GM23338 (cell line): Measurements from ENCODE around the gene TAGLN2. TPM values are rescaled to one million over a fixed set of nuclear protein-coding genes. Genes with fewer than 3 reads are reported as not detected.

ENCODE experiments used
- ATAC-seq: fragments of 200-7000 bp; cut with Tn5 transposase; 3 replicates; pipeline ENCODE4 v1.9.1; 2020
- DNase-seq: peaks from one replicate; pipeline ENCODE4 v3.0.0-alpha.2; 2015; ENCODE audit warnings: low spot score
- H2AFZ ChIP-seq: fragments of 200-600 bp; sonication (generic); 2 replicates; pipeline ENCODE4 v1.8.0; 2016; ENCODE audit warnings: antibody characterized with exemption, mild to moderate bottlenecking, moderate library complexity
- H3F3A ChIP-seq: fragments of 200-600 bp; sonication (generic); replicated peaks from 2 replicates; pipeline ENCODE4 v1.8.0; 2017; ENCODE audit warnings: antibody characterized with exemption, mixed run types, low read depth
- H3K27ac ChIP-seq: fragments of 200-600 bp; sonication (generic); 2 replicates; pipeline ENCODE4 v1.6.1; 2016; ENCODE audit warnings: low read depth
- H3K27me3 ChIP-seq: fragments of 200-600 bp; sonication (generic); 2 replicates; pipeline ENCODE4 v1.8.0; 2016; ENCODE audit warnings: mild to moderate bottlenecking, mixed run types, moderate library complexity; ENCODE audit not compliant: insufficient read depth
- H3K36me3 ChIP-seq: fragments of 200-600 bp; sonication (generic); 2 replicates; pipeline ENCODE4 v1.8.0; 2016; ENCODE audit warnings: mild to moderate bottlenecking; ENCODE audit not compliant: insufficient read depth
- H3K4me1 ChIP-seq: fragments of 200-600 bp; sonication (generic); 2 replicates; pipeline ENCODE4 v1.8.0; 2016; ENCODE audit warnings: mild to moderate bottlenecking, moderate library complexity; ENCODE audit not compliant: insufficient read depth
- H3K4me2 ChIP-seq: fragments of 200-600 bp; sonication (generic); 2 replicates; pipeline ENCODE4 v1.7.1; 2017; ENCODE audit warnings: mixed run types
- H3K4me3 ChIP-seq: fragments of 200-600 bp; sonication (generic); 2 replicates; pipeline ENCODE4 v1.6.1; 2016; ENCODE audit warnings: mixed run types
- H3K79me2 ChIP-seq: fragments of 200-600 bp; sonication (generic); replicated peaks from 2 replicates; pipeline ENCODE4 v1.8.0; 2017; ENCODE audit warnings: mild to moderate bottlenecking; ENCODE audit not compliant: insufficient read depth
- H3K9me2 ChIP-seq: fragments of 200-600 bp; sonication (generic); 2 replicates; pipeline ENCODE4 v1.8.0; 2017; ENCODE audit not compliant: insufficient read depth
- H4K20me1 ChIP-seq: fragments of 200-600 bp; sonication (generic); replicated peaks from 2 replicates; pipeline ENCODE4 v1.8.0; 2017; ENCODE audit warnings: mild to moderate bottlenecking; ENCODE audit not compliant: insufficient read depth
- H3K27ac Mint-ChIP-seq: 2 replicates; pipeline ENCODE4 v1.8.0; 2020; ENCODE audit warnings: inconsistent platforms, mild to moderate bottlenecking, moderate library complexity, mixed read lengths
- H3K27me3 Mint-ChIP-seq: 3 replicates; pipeline ENCODE4 v1.8.0; 2022; ENCODE audit warnings: low read depth, mild to moderate bottlenecking, moderate library complexity, mixed read lengths, inconsistent platforms; ENCODE audit not compliant: insufficient read depth, poor library complexity
- H3K36me3 Mint-ChIP-seq: 3 replicates; pipeline ENCODE4 v1.8.0; 2021; ENCODE audit warnings: low read depth, mild to moderate bottlenecking, inconsistent platforms, moderate library complexity, mixed read lengths
- H3K4me1 Mint-ChIP-seq: 3 replicates; pipeline ENCODE4 v1.8.0; 2020; ENCODE audit warnings: mild to moderate bottlenecking, inconsistent platforms, mixed read lengths
- H3K4me3 Mint-ChIP-seq: 3 replicates; pipeline ENCODE4 v1.8.0; 2021; ENCODE audit warnings: moderate library complexity, mild to moderate bottlenecking, inconsistent platforms, mixed read lengths
- H3K9me3 Mint-ChIP-seq: 3 replicates; pipeline ENCODE4 v1.8.0; 2020; ENCODE audit warnings: moderate library complexity, mild to moderate bottlenecking, inconsistent platforms, mixed read lengths
- CREB1 ChIP-seq: fragments of 250-450 bp; sonication (Bioruptor Pico); IDR thresholded peaks from 2 replicates; pipeline ENCODE4 v1.5.0; 2020; ENCODE audit warnings: low read depth, mild to moderate bottlenecking, moderate library complexity
- CTCF ChIP-seq, 2 experiments: fragments of 200-600 bp in 1 of 2; sonication (generic) in 1 of 2; conservative IDR thresholded peaks; 2 replicates each; pipeline versions ENCODE4 v1.5.1 to v1.6.1; 2016 to 2017; ENCODE audit warnings: antibody characterized with exemption in 2 of 2, low read depth in 2 of 2, mild to moderate bottlenecking in 2 of 2, moderate library complexity in 1 of 2
- ETS1 ChIP-seq: IDR thresholded peaks from 2 replicates; pipeline ENCODE4 v1.6.1; 2016; ENCODE audit warnings: antibody characterized with exemption
- EZH2 ChIP-seq: fragments of 200-600 bp; sonication (generic); IDR thresholded peaks from one replicate; pipeline ENCODE4 v1.8.0; 2017; ENCODE audit warnings: antibody characterized with exemption, mild to moderate bottlenecking, low read depth; ENCODE audit not compliant: unreplicated experiment
- EZH2phosphoT487 ChIP-seq: fragments of 200-600 bp; sonication (generic); IDR thresholded peaks from one replicate; pipeline ENCODE4 v1.8.1; 2018; ENCODE audit warnings: antibody characterized with exemption; ENCODE audit not compliant: unreplicated experiment
- JUNB ChIP-seq: IDR thresholded peaks from one replicate; pipeline ENCODE4 v1.6.1; 2016; ENCODE audit warnings: antibody characterized with exemption; ENCODE audit not compliant: unreplicated experiment
- NANOG ChIP-seq: IDR thresholded peaks from 2 replicates; pipeline ENCODE4 v1.6.1; 2016; ENCODE audit warnings: antibody characterized with exemption, borderline replicate concordance
- POLR2AphosphoS5 ChIP-seq: IDR thresholded peaks from 2 replicates; pipeline ENCODE4 v1.6.1; 2016; ENCODE audit warnings: antibody characterized with exemption, low read depth
- REST ChIP-seq: IDR thresholded peaks from one replicate; pipeline ENCODE4 v1.6.1; 2018; ENCODE audit warnings: antibody characterized with exemption; ENCODE audit not compliant: unreplicated experiment
- STAT1 ChIP-seq: IDR thresholded peaks from one replicate; pipeline ENCODE4 v1.6.1; 2016; ENCODE audit warnings: antibody characterized with exemption; ENCODE audit not compliant: unreplicated experiment
- ZNF114 ChIP-seq: fragments of 250-450 bp; sonication (Bioruptor Pico); IDR thresholded peaks from 2 replicates; pipeline ENCODE4 v1.5.0; 2020; ENCODE audit warnings: mild to moderate bottlenecking, moderate library complexity
- ZNF331 ChIP-seq: fragments of 250-450 bp; sonication (Bioruptor Pico); IDR thresholded peaks from 2 replicates; pipeline ENCODE4 v1.5.0; 2020; ENCODE audit warnings: low read depth, mild to moderate bottlenecking, moderate library complexity
- ZNF462 ChIP-seq: fragments of 250-450 bp; sonication (Bioruptor Pico); IDR thresholded peaks from 2 replicates; pipeline ENCODE4 v1.5.0; 2020; ENCODE audit warnings: mild to moderate bottlenecking, moderate library complexity
- polyA plus RNA-seq: library from polyadenylated mRNA; unstranded; fragments of >200 nt; fragmentation: Nextera tagmentation; extraction: Ambion mirVana; gene quantifications from 2 replicates; pipeline ENCODE4 v1.2.1, GENCODE V29; 2016
- total RNA-seq: library from RNA; depleted of rRNA; stranded (reverse); fragments of >200 nt; shearing (Covaris generic); gene quantifications from 2 replicates; pipeline ENCODE4 v1.2.3, GENCODE V29; 2014

TAGLN2 gene
- total and polyA plus RNA-seq, 2 experiments from 2014 or later: 58.2 to 60.1 TPM

- no peak overlapping the region for H3K4me3 ChIP-seq
- no peaks in the 10 kb centered on the region for H3K9me3 Mint-ChIP-seq
- no peaks in the 10 kb centered on the region for H3K79me2 ChIP-seq
- H3K36me3 ChIP-seq: no peaks in the 10 kb centered on the region
- no peaks in the 10 kb centered on the region for H3K27me3 ChIP-seq
- no peaks in the 10 kb centered on the region for H4K20me1 ChIP-seq
- no peaks in the 10 kb centered on the region for H3K4me1 Mint-ChIP-seq
- H3K4me2 ChIP-seq: no peak overlapping the region
- peaks cover 5% of the 10 kb centered on the region; the same call in 1 of the 2 replicates for H3K4me1 ChIP-seq
- no peak overlapping the region for H3K27ac ChIP-seq
- H3K4me3 Mint-ChIP-seq: no peak overlapping the region
- TF ChIP-seq ETS1 (no peak), ZNF331 (CRISPR knock-in tag) (no peak), POLR2AphosphoS5 (no peak), JUNB (no peak), REST (no peak), ZNF462 (no peak), CTCF (conservative IDR thresholded peaks at IDR 0.05; ENCODE audit: low read depth in 2 of 2) (no peak), EZH2phosphoT487 (no peak), ZNF114 (no peak), STAT1 (no peak), NANOG (no peak), EZH2 (no peak), CREB1 (CRISPR knock-in tag) (no peak)
- no peaks in the 10 kb centered on the region for H3K36me3 Mint-ChIP-seq
- H3F3A ChIP-seq: no peaks in the 10 kb centered on the region
- ATAC-seq (no peak), DNase-seq (no peak)
- H3K27ac Mint-ChIP-seq: no peak overlapping the region
- H3K27me3 Mint-ChIP-seq: peaks cover under 1% of the 10 kb centered on the region
- no peak overlapping the region for H2AFZ ChIP-seq
- H3K9me2 ChIP-seq: no peaks in the 10 kb centered on the region; the same call in 1 of the 2 replicates
Observed at GRCh38 chr1:159879136-159879535, 46.2 kb downstream of the TAGLN2 start.
